Ishikawa (cell line): Measurements from ENCODE around the gene PLPPR2.

Source experiments
- CREB1 ChIP-seq: IDR thresholded peaks from 2 replicates; pipeline ENCODE4 v1.6.1; 2012; ENCODE audit warnings: low read depth
- EGR1 ChIP-seq: IDR thresholded peaks from 2 replicates; pipeline ENCODE4 v1.6.1; 2012
- EP300 ChIP-seq: IDR thresholded peaks from 2 replicates; pipeline ENCODE4 v1.6.1; 2012; ENCODE audit warnings: borderline replicate concordance
- FOXM1 ChIP-seq: IDR thresholded peaks from 2 replicates; pipeline ENCODE4 v1.6.1; 2012; ENCODE audit warnings: low read depth, borderline replicate concordance
- MAX ChIP-seq: IDR thresholded peaks from 2 replicates; pipeline ENCODE4 v1.6.1; 2012
- NFIC ChIP-seq: IDR thresholded peaks from 2 replicates; pipeline ENCODE4 v1.6.1; 2012
- RAD21 ChIP-seq: IDR thresholded peaks from 2 replicates; pipeline ENCODE4 v1.6.1; 2012; ENCODE audit warnings: low read depth
- REST ChIP-seq: IDR thresholded peaks from 2 replicates; pipeline ENCODE4 v1.6.1; 2012; ENCODE audit warnings: low read depth, mild to moderate bottlenecking
- TAF1 ChIP-seq: IDR thresholded peaks from 2 replicates; pipeline ENCODE4 v1.6.1; 2012; ENCODE audit warnings: low read depth, mild to moderate bottlenecking
- TCF12 ChIP-seq: IDR thresholded peaks from 2 replicates; pipeline ENCODE4 v1.6.1; 2012; ENCODE audit warnings: low read depth
- TEAD4 ChIP-seq: IDR thresholded peaks from 2 replicates; pipeline ENCODE4 v1.6.1; 2012
- YY1 ChIP-seq: IDR thresholded peaks from 2 replicates; pipeline ENCODE4 v1.6.1; 2012; ENCODE audit warnings: low read depth

- no peak for TF ChIP-seq TEAD4
- no peak for TF ChIP-seq EP300
- TF ChIP-seq REST, result no peak
- TF ChIP-seq NFIC, result no peak
- TF ChIP-seq EGR1, result no peak
- TF ChIP-seq MAX, result no peak
- TF ChIP-seq TAF1, result no peak
- no peak for TF ChIP-seq YY1
- no peak for TF ChIP-seq CREB1
- no peak for TF ChIP-seq RAD21
- no peak for TF ChIP-seq FOXM1
- TF ChIP-seq TCF12, result no peak
Measured at GRCh38 chr19:11370744-11371143, 15.5 kb downstream of the PLPPR2 start.
